Measurements from ENCODE around the gene SUZ12. TPM values are rescaled to one million over a fixed set of nuclear protein-coding genes. Genes with fewer than 3 reads are reported as not detected.

The SUZ12 gene
- polyA plus RNA-seq, 1 of the 3 experiments (the other 2 are of a cell fraction) = 6.3 TPM

GRCh38 chr17:32015245-32016013 lies 78.6 kb downstream of the SUZ12 start (continued):
- TF ChIP-seq ZBTB33 (IDR thresholded peaks at IDR 0.05; ENCODE audit: borderline replicate concordance, low read depth) (no peak), POLR2AphosphoS5 (IDR thresholded peaks at IDR 0.05; ENCODE audit: low read depth, low read length) (no peak), TAF1 (IDR thresholded peaks at IDR 0.05; ENCODE audit: borderline replicate concordance, low read depth, low read length) (no peak), NFIC (IDR thresholded peaks at IDR 0.05; ENCODE audit: borderline replicate concordance) (no peak), GABPA (IDR thresholded peaks at IDR 0.05; ENCODE audit: low read depth) (no peak)

GRCh38 chr17:32016231-32016630 lies 79.4 kb downstream of the SUZ12 start:
- H3K4me1 ChIP-seq (ENCODE audit: control insufficient read depth in 1 of 2, insufficient read depth in 2 of 2, low read depth in 1 of 2, low read length in 1 of 2) = no peaks in the 10 kb centered on the region
- H3K9me2 ChIP-seq = no peaks in the 10 kb centered on the region
- no peaks in the 10 kb centered on the region for H3K9me3 ChIP-seq
- 97% methylated on average over 7 of the region's 7 CpGs for WGBS (ENCODE audit: low lambda C conversion rate)
- H3K4me2 ChIP-seq = no peak overlapping the region
- no peak for TF ChIP-seq ZBTB33 (IDR thresholded peaks at IDR 0.05; ENCODE audit: borderline replicate concordance, low read depth)
- no peak for TF ChIP-seq MEF2A (IDR thresholded peaks at IDR 0.05; ENCODE audit: borderline replicate concordance, low read depth)
- no peak for TF ChIP-seq CHD2 (IDR thresholded peaks at IDR 0.05; ENCODE audit: low read length, partially characterized antibody)
- no peak for TF ChIP-seq ELF1 (IDR thresholded peaks at IDR 0.05)
- TF ChIP-seq GABPA (IDR thresholded peaks at IDR 0.05; ENCODE audit: low read depth) = no peak
- no peak for TF ChIP-seq SMC3 (IDR thresholded peaks at IDR 0.05; ENCODE audit: low read depth, low read length)
- TF ChIP-seq MXI1 (IDR thresholded peaks at IDR 0.05; ENCODE audit: low read depth, low read length) = no peak
- TF ChIP-seq TCF12 (IDR thresholded peaks at IDR 0.05) = no peak
- H3K9ac ChIP-seq = no peak overlapping the region
- no peak for DNase-seq
- peaks cover 2 to 12% of the 10 kb centered on the region in 2 experiments for H3K36me3 ChIP-seq (replicated peaks in 1 of 2; ENCODE audit: control insufficient read depth in 1 of 2, insufficient read depth in 2 of 2, low read length in 1 of 2)
- H4K20me1 ChIP-seq (ENCODE audit: insufficient read depth) = no peaks in the 10 kb centered on the region
- peaks cover 83% of the 10 kb centered on the region for H3K79me2 ChIP-seq (ENCODE audit: insufficient read depth)
- H3F3A ChIP-seq (replicated peaks; ENCODE audit: insufficient read depth) = no peaks in the 10 kb centered on the region
- ChIA-PET CTCF (interaction anchor here (2.5 kb wide), 1 partner anchor 9 kb away, joined by 12 read pairs; the partner anchor contains the start of gene LRRC37B), POLR2A (no interaction called here)
- no peak overlapping the region for H2AFZ ChIP-seq (ENCODE audit: low read depth)
- H3K27me3 ChIP-seq (ENCODE audit: insufficient read depth) = no peaks in the 10 kb centered on the region
- H3K4me3 ChIP-seq (ENCODE audit: low read depth in 2 of 2, low read length in 1 of 2) = no peak overlapping the region
- no peak overlapping the region for H3K27ac ChIP-seq (ENCODE audit: low read depth in 2 of 2, low read length in 1 of 2)
